Uterus (tissue), 2 donors: ENCODE data around the gene VPS18.

Experiments
- POLR2A ChIP-seq, 2 donors: fragments of 450-650 bp; IDR thresholded peaks; one replicate each; pipeline ENCODE4 v1.6.1; 2016; ENCODE audit warnings: antibody characterized with exemption in 2 of 2, mild to moderate bottlenecking in 1 of 2, moderate library complexity in 1 of 2
- TF ChIP-seq, protein P1 (sequence below), 4 experiments: fragments of 200-600 bp in 2 of 4; fragments of 450-650 bp in 2 of 4; sonication (generic) in 2 of 4; IDR thresholded peaks; one replicate each; pipeline ENCODE4 v1.5.1; 2016 to 2019; ENCODE audit warnings: antibody characterized with exemption in 4 of 4, mild to moderate bottlenecking in 2 of 4, moderate library complexity in 1 of 4

DNA sequence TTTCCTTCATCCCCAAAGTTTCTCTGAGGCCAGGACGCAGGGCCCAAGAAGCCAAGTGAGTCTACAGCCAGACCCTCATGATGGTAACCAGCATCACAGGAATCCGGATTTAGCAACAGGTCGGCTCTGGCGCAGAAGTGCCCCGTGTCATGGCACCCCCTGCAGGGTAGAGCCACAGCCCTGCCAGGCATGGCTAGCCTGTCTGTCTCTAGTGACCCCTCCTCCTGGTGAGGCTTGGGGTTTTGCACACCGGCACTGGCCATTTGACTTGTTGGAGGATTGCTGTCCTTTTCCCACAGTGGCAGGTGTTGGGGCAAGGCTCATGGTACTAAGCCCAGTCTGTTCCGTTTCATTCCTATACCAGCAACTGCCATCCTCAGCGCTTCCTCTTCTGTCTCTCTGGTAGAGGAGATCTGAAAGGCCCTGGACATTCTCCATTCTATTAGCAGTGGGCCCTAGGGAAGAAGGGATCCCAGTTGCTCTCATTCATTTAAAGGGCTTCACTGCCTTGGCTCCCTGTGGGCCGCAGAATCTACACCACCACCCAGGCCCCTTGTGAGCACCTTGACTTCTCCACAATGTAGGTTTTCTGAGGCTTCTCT is 49.6 kb downstream of the VPS18 start:
- TF ChIP-seq, protein P1, sequence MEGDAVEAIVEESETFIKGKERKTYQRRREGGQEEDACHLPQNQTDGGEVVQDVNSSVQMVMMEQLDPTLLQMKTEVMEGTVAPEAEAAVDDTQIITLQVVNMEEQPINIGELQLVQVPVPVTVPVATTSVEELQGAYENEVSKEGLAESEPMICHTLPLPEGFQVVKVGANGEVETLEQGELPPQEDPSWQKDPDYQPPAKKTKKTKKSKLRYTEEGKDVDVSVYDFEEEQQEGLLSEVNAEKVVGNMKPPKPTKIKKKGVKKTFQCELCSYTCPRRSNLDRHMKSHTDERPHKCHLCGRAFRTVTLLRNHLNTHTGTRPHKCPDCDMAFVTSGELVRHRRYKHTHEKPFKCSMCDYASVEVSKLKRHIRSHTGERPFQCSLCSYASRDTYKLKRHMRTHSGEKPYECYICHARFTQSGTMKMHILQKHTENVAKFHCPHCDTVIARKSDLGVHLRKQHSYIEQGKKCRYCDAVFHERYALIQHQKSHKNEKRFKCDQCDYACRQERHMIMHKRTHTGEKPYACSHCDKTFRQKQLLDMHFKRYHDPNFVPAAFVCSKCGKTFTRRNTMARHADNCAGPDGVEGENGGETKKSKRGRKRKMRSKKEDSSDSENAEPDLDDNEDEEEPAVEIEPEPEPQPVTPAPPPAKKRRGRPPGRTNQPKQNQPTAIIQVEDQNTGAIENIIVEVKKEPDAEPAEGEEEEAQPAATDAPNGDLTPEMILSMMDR (IDR thresholded peaks at IDR 0.05) = no peak
- TF ChIP-seq POLR2A (IDR thresholded peaks at IDR 0.05) = no peak
